ENCODE measurements around the gene FGD3.

The FGD3 gene

DNA sequence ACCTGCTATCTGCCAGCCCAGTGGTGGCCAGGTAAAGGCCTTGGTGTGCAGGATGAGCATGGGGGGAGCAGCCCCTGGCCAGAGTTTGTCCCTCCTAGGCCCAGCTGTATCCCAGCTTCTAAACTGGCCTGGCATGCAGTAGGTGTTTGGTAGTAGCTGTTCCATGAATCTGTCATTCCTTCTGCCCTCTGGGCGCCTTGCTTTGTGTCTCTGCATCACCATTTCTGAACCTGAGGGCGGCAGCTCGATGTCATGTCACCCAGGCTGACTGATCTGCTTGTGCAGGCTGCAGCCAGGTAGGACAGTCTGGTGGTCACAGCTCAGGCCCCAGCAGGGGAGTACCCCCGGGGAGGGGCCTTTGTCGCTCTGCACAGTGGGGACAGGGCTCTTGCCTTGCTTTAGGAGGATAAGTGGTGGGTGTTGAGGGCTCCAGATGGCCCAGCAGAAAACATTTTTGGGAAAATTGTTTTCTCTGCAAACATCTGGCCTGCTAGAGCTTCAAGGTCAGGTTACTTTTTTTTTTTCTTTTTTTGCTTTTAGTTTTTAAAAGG is 106.5 kb downstream of the FGD3 start:
- DNase-seq (ENCODE audit: low spot score): no peak

DNA sequence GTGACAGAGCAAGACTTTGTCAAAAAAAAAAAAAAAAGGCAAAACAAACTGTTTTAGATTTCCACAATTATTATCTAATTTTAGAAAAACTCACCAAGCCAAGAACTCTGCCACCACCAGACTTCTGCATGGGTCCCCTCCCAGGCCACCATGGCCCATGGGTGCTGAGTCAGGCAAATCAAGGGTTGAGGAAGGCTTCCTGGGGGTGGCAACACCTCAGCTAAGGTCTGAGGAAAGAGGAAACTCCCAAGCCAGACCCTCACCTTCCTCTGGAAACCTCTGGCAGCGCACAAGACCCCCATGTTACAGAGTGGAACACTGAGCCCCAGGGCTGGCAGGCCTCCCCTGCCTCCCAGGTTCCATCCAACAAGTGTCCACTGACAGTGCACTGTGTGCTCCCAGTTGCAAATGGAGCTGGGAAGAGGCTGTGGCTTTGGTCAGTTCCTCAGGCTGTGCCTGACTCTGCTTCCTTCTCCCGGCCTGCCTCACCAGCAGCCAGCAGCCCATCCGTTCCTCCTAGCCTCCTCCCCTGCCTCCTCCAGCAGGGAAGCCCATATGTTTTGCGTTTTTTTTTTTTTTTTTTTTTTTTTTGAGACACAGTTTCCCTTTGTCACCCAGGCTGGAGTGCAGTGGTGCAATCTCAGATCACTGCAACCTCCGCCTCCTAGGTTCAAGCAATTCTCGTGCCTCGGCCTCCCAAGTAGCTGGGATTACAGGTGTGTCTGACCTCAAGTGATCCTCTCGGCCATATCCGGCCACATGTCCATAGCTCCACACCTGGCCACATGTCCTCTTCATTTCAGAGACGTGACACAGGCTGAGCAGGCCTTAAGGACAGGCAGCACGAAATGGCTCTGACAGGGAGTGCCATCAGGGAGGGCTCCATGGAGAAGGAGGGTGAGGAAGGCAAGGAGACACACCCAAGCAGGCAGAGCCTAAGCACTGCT is 107.7 kb downstream of the FGD3 start:
- DNase-seq (ENCODE audit: low spot score): no peak

DNA sequence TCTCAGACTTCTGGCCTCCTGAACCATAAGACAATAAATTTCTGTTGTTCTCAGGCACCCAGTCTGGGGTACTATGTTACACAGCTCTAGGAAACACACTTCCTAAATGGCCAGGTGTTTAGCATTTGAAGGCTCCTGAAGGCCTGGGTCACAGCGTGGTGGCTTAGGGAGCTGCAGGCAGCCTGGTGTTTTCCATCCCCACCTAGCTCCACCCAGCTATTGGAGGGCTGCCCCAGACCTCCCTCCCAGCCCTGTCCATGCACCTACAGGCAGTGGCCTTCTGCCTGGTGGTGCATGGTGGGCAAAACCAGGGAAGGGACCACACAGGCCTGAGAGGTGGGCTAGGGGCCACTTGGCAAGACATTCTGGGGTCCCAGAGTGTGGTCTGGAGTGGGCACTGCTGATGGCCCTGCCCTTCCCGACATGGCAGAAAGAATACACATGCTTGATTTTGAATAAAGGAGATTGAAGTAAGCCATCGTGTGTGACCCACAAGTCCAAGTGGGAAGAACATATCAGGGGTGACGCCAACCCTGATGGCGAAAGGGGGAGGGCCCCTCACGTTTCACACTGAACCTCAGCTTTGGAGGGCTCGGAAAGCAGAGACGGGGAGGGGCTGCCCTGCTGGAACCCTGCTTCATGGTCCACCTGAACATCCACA is 109.8 kb downstream of the FGD3 start:
- DNase-seq (ENCODE audit: low spot score): no peak

DNA sequence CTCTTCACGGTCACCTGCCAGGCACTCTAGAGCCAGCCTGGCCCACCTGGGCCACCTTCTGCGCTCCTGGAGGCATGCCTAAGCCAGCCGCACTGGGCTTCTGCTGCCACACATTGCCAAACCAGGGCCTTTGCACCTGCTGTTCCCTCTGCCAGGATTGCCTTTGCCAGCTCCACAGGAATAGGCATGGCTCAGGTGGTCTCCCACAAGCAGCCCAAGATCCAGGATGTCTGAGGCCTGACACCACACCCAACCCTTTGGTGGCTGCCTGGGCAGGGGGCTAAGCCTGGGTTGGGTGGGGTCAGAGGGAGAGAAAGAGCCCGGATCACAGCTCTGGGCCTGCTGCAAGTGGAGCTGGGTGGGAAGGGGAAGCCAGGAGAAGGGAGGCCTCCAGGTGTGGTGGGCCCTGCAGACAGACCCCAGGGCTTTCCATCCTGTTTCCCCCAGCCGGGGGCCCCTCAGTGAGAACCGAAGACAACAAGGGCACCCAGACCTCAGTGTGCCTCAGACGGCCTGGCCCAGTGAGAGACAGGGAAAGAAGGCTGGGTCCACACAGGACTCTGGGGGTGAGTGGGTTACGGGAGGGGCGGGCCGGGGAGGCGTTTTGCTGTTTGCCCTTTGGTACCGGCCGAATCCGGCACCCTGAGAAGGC is 110.5 kb downstream of the FGD3 start:
- DNase-seq (ENCODE audit: low spot score): no peak

DNA sequence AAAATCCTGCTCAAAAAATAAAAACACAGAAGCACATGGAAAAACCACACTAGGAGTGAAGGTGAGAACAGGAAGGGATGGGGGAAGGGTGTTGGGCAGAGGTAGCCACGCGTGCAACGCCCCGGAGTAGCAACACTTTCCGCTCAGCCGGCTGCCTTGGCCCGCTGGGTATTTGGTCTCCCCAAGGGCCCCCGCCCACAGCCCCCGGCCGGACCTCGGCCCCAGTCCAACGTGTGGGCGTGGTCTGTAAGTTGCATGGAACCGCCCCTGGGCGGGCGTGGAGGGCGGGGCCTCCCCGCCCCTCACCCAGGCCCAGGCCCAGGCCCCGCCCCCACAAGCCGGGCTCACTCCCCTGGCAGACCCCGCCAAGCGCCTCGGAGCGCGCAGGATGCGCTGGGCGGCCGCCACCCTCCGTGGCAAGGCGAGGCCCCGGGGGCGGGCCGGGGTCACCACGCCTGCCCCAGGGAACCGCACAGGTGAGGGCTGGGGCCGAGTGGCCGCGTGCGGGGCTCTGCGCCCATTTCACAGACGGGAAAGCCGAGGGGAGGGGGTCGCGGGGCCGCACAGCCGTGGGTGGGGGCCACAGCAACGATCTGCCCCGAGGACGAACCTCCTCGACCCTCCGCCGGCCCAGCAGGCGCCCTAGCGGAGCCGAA is 111.2 kb downstream of the FGD3 start, which contains the start of gene SUSD3:
SUSD3 (plus strand) TSS at position 347 of the 656 bp plus-strand sequence; CDS start at position 389, 42 bp downstream.
- peak; percentile 44 for DNase-seq (ENCODE audit: low spot score)

DNA sequence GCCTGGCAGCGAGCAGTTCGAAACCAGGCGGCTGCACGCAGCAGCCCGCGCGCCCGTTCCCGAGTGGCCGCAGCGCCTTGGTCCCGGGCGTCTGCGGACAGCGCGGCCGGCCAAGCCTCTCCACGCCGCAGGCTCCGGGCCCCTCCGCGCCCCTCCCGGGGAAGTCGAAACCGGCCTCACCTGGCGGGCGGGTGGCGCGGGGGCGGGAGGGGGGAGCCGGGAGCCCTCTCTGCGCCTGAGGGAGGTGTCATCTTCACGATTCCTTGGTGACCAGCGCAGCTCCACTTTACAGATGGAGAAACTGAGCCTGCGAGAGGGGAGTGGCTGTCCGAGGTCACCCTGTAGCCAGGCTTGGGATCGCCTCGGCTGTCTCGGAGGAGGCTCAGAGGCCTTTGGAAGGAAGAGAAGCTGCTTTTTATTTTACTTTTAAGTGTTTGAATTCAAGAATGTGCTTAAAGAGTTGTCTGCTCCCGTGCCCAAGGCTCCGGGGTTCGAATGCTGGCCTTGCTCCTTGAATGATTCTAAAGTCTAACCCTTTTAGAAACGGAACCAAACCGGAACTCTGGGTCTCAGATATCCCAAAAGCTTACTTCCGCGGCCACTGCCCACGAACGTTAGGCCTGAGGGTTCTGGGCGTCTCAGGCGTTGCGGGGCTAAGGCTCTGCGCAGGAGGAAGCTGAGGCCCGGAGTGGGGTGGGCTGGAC is 111.8 kb downstream of the FGD3 start:
- DNase-seq (ENCODE audit: low spot score): no peak

DNA sequence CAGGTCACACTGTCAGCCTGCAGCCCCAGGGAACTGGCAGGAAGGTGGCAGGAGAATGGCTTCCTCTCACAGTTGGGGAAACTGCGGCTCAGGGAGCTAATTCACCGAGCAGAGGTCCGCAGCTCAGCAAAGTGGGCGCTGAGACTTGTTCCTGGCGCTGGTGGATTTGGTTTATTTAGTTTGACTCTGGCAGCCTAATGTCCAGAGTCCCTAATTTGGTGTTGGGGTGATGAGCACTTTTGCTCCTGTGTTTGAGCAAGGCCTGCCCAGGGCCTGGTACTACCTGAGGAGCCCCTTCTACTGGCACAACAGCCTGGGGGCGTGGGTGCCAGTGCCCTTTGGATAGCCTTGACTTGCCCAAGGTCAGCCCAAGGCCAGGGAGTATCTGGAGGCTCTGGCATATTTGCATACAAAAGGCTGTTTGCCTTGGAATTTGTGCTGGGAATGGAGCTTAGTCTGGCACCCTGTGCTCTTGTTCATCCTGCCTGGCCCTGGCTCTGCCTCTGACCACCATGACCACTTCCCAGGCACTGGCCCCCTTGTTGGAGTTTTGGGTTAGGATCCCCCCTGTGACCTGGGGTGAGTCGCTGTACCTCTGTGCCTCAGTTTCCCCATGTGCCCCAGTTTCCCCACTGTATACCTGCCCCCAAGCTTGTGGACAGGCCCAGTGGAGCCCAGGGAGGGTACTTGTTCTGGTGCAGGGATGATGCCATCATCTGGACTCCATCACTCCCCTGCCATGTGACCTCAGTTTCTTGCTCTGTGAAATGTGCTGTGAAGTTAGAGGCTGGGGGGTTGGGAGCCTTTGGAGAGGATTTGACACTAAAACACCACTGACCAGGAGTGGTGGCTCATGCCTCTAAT is 112.6 kb downstream of the FGD3 start:
- no peak for DNase-seq (ENCODE audit: low spot score)

DNA sequence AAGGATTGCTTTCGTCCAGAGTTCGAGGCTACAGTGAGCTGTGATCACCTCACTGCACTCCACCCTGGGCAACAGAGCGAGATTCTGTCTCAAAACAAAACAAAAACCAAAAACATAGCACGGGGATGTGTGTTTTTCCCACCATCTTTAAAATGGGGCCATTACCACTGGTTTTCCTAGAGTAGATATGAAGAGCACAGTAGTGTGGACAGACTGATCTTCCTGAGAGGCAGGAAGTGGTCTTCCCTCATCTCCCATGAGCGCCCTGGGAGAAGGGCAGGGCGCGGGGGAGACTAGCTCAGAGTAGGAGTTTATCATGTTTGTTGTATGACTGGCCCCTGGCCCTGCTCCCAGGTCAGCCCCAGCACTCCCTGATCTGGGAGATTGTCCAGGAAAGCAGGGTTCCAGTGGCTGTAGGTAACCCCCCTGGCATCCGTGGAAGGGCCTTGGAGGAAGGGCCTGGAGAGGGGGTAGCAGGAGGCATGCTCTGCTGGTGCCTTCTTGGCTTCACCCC is 113.5 kb downstream of the FGD3 start:
- DNase-seq (ENCODE audit: low spot score): peak; percentile 63

DNA sequence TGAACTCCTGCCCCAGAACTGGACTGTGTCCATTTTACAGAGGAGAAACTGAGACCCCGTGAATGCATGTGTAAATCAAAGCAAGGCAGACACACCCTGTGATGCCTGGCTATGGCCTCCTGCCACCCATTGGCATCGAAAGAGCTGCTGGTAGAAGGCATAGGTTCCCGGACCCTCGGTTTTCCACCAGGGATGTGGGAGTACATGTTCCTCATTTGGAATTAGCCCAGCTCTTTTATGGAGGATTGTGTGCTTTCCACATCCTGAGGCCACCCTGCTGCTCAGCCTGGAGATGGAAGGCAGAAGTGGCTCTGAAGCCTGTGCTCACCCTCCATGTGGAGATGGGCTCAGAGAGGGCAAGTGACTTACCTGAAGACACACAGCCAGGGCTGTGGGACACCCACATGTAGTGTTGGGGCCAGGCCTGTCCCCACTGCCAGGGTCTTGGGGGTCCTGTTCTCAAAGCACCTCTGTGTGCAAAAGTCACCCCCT is 114.0 kb downstream of the FGD3 start:
- DNase-seq (ENCODE audit: low spot score): no peak

DNA sequence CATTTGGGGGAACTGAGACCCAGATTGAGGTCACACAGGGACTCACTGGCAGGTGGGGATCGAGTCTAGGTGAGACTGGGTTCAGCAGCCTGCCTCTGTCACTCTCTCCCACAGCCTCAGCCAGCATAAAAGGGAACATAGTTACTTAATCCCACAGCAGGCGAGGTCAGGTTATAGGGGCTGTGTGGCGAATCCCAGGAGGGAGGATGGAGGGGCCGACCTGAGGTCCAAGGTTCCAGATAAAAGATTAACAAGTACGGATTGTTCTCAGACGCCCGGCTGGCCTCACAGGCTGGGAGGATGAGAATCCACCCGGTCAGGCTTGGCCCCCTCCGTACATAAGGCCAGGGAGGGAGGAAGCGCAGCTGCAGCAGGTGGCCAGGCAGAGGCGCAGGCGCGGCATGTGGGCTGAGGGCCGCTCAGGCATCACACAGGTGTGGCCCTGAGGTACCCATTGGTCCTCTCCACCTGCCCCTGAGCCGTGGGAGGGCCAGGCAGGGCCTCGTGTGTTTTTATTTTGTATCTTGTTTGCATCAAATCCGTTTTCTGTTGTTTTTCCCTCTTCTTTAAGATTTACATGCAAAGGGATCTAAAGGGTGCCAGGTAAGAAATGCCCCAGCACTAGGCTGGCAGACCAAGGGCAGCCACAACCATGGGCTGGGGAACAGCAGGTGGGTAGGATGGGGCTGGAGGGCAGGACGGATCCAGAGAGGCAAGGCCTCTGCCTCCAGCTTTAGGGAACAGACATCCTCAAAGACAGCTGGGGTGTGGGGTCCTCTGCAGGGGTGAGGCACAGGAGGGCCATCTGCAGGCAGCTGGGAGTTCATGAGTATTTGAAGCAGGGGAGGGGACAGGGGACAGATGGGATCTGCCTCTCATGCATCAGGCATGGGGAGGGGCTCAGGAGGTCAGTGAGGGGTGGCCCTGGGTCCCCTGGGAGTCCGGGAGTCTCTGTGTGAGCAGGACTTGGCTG is 114.8 kb downstream of the FGD3 start:
- DNase-seq (ENCODE audit: low spot score): no peak

DNA sequence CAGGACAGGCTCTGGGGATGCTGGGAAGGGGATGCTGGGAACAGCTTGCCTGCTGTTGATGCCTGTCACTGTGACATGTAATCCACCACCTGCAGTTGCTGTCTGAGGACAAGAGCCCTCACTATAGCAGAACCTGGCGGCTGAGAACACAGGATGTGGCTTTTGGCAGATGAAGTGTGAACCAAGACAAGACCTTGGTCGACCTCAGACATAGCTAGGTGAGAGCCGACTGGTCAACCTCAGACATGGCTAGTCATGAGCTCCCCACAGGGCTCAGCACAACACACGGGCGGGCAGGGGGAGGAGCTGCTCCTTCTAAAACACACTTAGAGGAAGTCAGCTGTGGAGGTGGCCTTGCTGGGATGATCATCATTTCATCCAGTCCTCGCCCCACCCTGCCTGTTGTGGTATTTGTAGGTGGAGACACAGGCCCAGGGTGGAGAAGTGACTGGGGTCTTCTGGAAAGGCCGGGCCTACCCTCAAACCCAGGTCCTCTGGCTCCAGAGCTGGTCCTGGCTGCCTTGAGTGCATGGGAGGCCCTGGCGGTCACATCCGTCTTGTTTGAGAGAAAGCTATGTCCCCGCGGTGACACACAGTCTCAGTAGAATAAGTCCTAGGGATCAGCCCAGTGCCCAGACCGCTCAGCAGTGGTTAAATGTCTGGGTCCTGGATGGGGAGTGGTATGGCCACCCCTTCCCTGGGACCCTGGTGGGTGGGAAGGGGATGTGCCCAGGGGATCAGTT is 117.2 kb downstream of the FGD3 start:
- DNase-seq (ENCODE audit: low spot score): no peak

DNA sequence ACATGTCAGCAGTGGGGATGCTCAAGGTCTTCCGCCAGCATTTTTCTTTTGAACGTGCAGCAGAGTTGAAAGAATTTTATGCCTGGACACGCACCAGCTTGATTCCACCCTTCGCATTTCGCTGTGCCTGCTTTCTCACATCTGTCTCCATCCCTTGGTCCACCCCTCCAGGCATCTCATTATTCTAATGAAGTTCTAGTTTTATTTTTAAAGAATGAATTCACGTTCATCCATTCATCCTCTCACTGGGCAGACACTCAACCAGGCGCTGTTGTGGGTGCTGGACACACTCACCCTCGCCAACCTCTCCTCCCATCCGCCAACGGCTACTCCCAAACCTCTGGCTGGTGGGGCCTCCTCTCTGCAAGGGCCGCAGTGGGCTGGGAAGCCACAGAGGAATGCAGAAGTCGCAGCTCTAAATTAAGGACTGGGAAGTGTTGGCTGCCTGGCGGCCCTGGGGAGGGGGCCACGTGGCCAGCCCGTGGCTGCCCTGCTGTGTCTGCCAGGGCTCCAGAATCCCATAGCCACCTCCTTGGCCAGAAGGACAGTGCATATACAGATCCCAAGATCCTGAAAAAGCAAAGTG is 117.9 kb downstream of the FGD3 start:
- DNase-seq (ENCODE audit: low spot score): no peak

DNA sequence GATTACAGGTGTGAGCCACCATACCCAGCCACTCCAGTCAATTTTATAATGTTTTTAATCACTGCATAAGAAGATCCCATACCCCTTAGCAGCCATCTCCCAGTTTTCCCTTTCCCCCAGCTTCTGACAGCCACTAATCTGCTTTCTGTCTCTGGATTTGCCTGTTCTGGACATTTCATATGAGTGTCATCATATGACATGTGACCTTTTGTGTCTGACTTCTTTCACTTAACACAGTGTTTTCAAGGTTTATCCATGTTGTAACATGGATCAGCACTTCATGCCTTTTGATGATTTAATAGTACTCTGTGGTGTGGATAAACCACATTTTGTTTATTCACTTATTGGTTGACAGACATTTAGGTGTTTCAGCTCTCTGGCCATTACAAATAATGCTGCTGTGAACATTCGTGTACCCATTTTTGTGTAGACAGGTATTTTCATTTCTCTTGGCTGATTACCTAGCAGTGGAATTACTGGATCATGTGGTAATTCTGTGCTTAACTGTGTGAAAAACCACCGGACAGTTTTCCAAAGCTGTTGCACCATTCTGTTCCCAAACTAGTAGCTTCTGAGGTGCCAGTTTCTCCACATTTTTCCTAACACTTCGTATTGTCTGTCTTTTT is 119.8 kb downstream of the FGD3 start:
- no peak for DNase-seq (ENCODE audit: low spot score)

DNA sequence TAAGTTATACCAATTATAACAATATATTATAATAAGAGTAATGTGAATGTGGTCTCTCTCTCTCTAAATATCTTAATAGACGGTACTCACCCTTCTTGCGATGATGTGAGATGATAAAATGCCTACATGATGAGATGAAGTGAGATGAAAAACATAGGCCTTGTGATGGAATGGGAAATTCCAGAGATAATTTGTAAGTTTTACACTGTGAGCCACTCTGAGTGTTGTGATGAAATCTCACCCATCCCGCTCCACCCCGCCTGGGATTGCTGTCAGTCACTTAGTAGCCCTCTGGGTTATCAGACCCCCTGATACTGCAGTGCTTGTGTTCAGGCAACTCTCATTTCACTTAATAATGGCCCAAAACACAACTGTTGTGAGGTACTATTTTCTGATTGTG is 121.6 kb downstream of the FGD3 start:
- DNase-seq (ENCODE audit: low spot score): no peak

DNA sequence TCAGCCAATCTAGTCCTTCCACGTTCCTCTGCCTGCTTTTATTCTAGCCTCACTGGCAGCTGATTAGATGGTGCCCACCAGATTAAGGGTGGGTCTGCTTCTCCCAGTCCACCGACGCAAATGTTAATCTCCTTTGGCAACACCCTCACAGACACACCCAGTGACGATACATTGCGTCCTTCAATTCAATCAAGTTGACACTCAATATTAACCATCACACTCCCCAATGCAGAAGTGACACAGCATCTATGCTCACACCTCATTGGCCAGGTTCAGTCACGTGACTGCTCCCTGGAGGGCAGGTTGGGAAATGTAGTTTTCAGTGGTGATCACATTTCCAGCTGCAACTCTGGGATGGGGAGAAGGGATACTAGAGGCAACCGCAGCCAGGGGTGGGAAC is 124.1 kb downstream of the FGD3 start:
- peak; percentile 47 for DNase-seq (ENCODE audit: low spot score)

DNA sequence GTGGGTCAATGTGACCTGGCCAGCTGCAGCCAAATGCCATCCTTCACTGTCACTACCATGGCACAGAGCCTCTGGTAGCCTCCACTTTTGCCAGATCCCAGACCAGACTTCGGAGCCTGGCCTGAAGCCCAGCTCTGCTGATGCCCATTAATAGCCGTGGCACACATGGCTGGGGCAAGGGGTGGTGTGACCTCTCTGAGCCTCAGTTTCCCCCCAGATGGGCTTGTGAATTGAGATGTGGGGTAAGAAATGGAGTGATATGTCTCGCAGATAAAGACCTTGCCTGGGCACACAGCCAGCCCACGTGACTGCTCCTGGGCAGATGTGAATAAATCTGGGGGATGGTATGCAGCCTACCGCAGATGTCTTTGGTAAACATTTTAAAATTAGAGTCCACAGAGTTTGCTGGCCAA is 125.1 kb downstream of the FGD3 start:
- no peak for DNase-seq (ENCODE audit: low spot score)

Measured in GM03348 (cell line).